Pancreas (tissue), 10 donors: ENCODE data around the gene RAC2. TPM values are rescaled to one million over a fixed set of nuclear protein-coding genes. Genes with fewer than 3 reads are reported as not detected.

Source experiments
- ATAC-seq, 4 donors: fragments of 200-7000 bp; cut with Tn5 transposase; one replicate each; pipeline versions ENCODE4 v1.8.0 to v1.9.1; 2020; ENCODE audit warnings: mild to moderate bottlenecking in 4 of 4, moderate library complexity in 4 of 4
- DNase-seq, 6 donors: peaks; one replicate each; pipeline ENCODE4 v3.0.0-alpha.2; 2020
- FAIRE-seq: peaks from 2 replicates; lab custom pipeline; 2012; peaks lifted over from hg19 to GRCh38; lab: Jason Lieb, UNC
- H3K27ac ChIP-seq, 4 donors: fragments of 200-600 bp; sonication (generic); 1 replicate in 3 of 4; 2 replicates in 1 of 4; pipeline versions ENCODE4 v1.5.0 to v1.8.0; 2020
- H3K27me3 ChIP-seq, 4 donors: fragments of 200-600 bp; one replicate each; pipeline ENCODE4 v1.8.0; 2021
- H3K36me3 ChIP-seq, 3 donors: fragments of 200-600 bp; sonication (generic) in 1 of 3; one replicate each; pipeline versions ENCODE4 v1.5.0 to v1.8.0; 2020 to 2021
- H3K4me1 ChIP-seq, 3 donors: fragments of 200-600 bp; one replicate each; pipeline ENCODE4 v1.8.0; 2021
- H3K4me3 ChIP-seq, 4 donors: fragments of 200-600 bp; sonication (generic) in 2 of 4; one replicate each; pipeline versions ENCODE4 v1.5.0 to v1.8.0; 2020 to 2021
- H3K9me3 ChIP-seq, 4 donors: fragments of 200-600 bp; one replicate each; pipeline ENCODE4 v1.8.0; 2021
- CTCF ChIP-seq, 4 donors: fragments of 200-600 bp; sonication (generic) in 3 of 4; IDR thresholded peaks; one replicate each; pipeline versions ENCODE4 v1.5.0 to v1.8.0; 2021; ENCODE audit warnings: antibody characterized with exemption in 4 of 4
- WGBS, 2 donors: extraction: QIAGEN DNeasy Blood & Tissue Kit; methylation state at CpG; one replicate each; pipeline ENCODE4 v1.1.7; 2013; 5-methylcytosine and 5-hydroxymethylcytosine counted together
- intact Hi-C, 3 donors: fragments of 100-400 bp; cut with DNase I; formaldehyde crosslinking; loops; one replicate each; pipeline versions ENCODE4 v1.11.1 to v1.14.2; 2022
- polyA plus RNA-seq, 2 donors: library from polyadenylated mRNA; stranded (reverse); fragments of 200-250 nt; gene quantifications; one replicate each; pipeline ENCODE4 v1.2.3, GENCODE V29; 2013
- total RNA-seq, 6 donors: library from RNA; stranded (reverse); fragmentation: NEBNext Ultra II Directional in 4 of 6; extraction: Animal tissue kit (Norgen Biotek cat#: 25700) in 4 of 6; gene quantifications; one replicate each; pipeline versions ENCODE4 v1.2.1 to v1.2.4, GENCODE V29; 2021 to 2023
- donor health status: healthy with polysubstance abuse.
- donor health status: DM: no; HTN: no; CAD: no; lungs with moderate emphysema.
- donor health status: DM: no; HTN: no; CAD: no.
- donor health status: control.
- donor health status: control.
- donor health status: Bipolar disorder and iron deficiency.
- donor health status: DM: yes; HTN: yes; CAD: no.
- donor health status: DM: no; HTN: no; CAD: no.
- donor health status: DM: no; HTN: no; CAD: no.
- donor health status: DM: yes; HTN: yes; CAD: no.

Gene RAC2
- total and polyA plus RNA-seq, 8 donors: 0.91 to 12.8 (median 3.0) TPM

GRCh38 chr22:37240240-37240940 is 3.7 kb downstream of the RAC2 start:
- no peak overlapping the region for H3K27ac ChIP-seq
- H3K4me1 ChIP-seq: no peaks in the 10 kb centered on the region
- DNase-seq (no peak), FAIRE-seq (no peak), ATAC-seq (no peak)
- no peaks in the 10 kb centered on the region for H3K9me3 ChIP-seq
- intact Hi-C loops: no loop called here
- no peak for TF ChIP-seq CTCF (IDR thresholded peaks at IDR 0.05)
- H3K4me3 ChIP-seq: no peak overlapping the region
- H3K27me3 ChIP-seq: no peaks in the 10 kb centered on the region
- 71 to 80% methylated on average over 11 of the region's 11 CpGs for WGBS, 2 donors
- H3K36me3 ChIP-seq: no peaks in the 10 kb centered on the region

GRCh38 chr22:37239336-37240239 is 4.5 kb downstream of the RAC2 start:
- no peak for FAIRE-seq
- intact Hi-C loops: no loop called here
- Histone ChIP-seq H3K9me3 (no peaks in the 10 kb centered on the region), H3K27ac (no peak overlapping the region), H3K4me3 (no peak overlapping the region), H3K36me3 (no peaks in the 10 kb centered on the region), H3K4me1 (no peaks in the 10 kb centered on the region), H3K27me3 (no peaks in the 10 kb centered on the region)
- no peak for DNase-seq
- TF ChIP-seq CTCF (IDR thresholded peaks at IDR 0.05): no peak
- WGBS, 2 donors: 63 to 70% methylated on average over 10 of the region's 10 CpGs
- no peak for ATAC-seq

GRCh38 chr22:37237371-37238268 is 6.4 kb downstream of the RAC2 start:
- Histone ChIP-seq H3K4me1 (no peaks in the 10 kb centered on the region), H3K36me3 (no peaks in the 10 kb centered on the region), H3K4me3 (no peak overlapping the region), H3K27ac (no peak overlapping the region), H3K9me3 (no peaks in the 10 kb centered on the region), H3K27me3 (no peaks in the 10 kb centered on the region)
- no peak for TF ChIP-seq CTCF (IDR thresholded peaks at IDR 0.05)
- DNase-seq (no peak), FAIRE-seq (no peak), ATAC-seq (no peak)
- intact Hi-C loops: no loop called here
- 66 to 70% methylated on average over 20 of the region's 20 CpGs for WGBS, 2 donors

GRCh38 chr22:37235897-37236607 is 8.0 kb downstream of the RAC2 start:
- DNase-seq (no peak), FAIRE-seq (no peak), ATAC-seq (no peak)
- H3K27ac ChIP-seq: no peak overlapping the region
- no peak overlapping the region for H3K4me3 ChIP-seq
- H3K27me3 ChIP-seq: no peaks in the 10 kb centered on the region
- no peaks in the 10 kb centered on the region for H3K4me1 ChIP-seq
- intact Hi-C loops: no loop called here
- no peak for TF ChIP-seq CTCF (IDR thresholded peaks at IDR 0.05)
- WGBS, 2 donors: 86 to 92% methylated on average over 3 of the region's 3 CpGs
- H3K9me3 ChIP-seq: no peaks in the 10 kb centered on the region
- no peaks in the 10 kb centered on the region for H3K36me3 ChIP-seq
